HG03565 (cell line): ENCODE measurements around the gene TP53I11.

Experiments used
- ATAC-seq: cut with Tn5 transposase; IDR thresholded peaks from one replicate; pipeline ENCODE4 v1.9.1; 2021; ENCODE audit warnings: mild to moderate bottlenecking, moderate library complexity; ENCODE audit not compliant: unreplicated experiment

Gene TP53I11

DNA sequence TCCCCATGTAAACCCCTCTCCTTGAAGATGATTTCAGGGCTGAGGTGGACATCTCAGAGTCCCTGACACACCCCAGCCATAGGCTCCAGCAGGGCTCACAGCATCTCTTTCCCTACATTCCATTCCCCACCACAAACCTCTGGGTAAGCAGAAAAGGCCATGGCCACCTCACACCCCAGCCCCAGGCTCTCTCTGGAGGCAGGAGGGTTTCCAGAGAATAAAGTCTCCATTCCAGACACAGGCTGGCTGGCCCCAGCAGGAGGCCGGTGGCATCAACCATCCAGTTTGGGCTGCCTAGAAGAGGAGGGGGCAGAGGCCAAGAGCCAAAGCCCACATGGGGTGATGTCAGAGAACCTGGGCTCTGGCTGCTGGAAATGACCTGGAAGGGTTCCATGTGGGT lies 61.4 kb downstream of the TP53I11 start:
- no peak for ATAC-seq

DNA sequence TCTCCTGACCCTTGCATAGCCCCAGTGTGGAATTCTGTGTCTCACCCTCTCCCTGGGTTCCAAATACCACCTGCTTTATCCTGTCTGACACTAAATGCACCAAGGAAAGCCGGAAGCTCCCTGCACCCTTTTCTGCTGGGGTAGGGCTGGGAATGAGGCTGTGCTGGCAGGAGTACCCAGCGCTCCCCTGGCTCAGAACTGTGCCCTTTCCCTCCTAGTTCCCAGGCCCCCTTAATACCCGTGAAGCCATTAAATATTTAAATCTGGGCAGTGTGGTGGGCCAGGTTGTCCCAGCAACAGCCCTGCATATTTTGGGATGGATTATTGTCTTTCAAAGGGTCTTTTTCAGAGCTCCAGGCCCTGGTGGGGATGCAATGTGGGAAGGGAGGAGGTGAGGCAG lies 63.0 kb downstream of the TP53I11 start:
- no peak for ATAC-seq

DNA sequence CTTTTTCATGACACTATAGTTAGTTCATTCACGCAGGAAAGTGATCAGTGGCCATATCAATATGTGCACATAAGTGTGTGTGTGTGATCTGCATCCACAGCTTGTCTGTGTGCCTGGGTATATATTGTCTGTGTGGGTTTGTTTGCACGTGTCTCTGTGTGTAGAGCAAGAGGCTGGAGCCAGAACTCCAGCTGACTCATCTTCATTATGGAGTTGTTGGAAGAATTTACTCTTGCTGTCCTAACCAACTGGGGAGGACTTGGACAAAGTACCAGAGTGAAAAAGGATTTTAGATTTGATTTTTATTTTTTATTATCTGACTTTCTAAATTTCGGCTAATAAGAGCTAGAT lies 63.9 kb downstream of the TP53I11 start:
- no peak for ATAC-seq

DNA sequence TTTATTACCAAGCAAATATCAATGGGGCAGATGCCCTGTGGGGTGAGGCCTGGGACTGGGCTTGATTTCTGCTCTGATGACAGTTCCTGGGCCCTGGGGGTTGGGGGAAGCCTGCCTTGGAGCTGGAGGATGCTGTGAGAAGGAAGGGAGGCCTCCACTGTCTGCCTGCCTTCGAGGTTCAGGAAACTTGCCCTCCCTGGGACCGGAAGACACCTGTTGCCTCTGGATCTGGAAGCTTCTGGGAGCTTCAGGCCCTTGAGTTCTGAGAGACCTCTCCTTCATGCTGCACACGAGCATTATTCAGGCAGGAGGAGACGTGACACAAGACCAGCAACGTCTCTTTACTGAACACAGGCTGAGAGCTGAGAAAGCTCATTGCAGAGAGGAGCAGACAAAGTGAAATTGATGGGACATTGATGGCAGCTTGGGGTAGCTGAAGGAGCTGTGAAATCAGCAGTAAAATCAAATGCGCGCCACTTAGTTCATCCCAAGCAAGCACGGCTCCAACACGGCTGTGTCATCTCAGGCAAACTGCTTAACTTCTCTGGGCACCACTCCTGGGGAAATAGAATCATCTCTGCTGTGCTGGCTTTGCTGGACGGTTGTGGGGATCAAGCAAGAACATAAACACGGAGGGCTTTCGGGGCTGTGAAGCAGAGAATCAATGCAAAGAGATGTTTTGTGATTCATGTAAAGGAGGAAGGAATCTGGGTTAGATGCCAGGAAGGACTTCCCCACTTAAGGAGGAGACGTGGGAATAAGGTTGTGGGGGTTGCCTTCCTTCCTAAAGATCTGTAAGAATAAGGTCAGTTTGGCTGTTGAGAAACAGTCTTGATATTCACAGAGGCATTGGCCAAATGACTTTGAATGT lies 64.5 kb downstream of the TP53I11 start:
- no peak for ATAC-seq

DNA sequence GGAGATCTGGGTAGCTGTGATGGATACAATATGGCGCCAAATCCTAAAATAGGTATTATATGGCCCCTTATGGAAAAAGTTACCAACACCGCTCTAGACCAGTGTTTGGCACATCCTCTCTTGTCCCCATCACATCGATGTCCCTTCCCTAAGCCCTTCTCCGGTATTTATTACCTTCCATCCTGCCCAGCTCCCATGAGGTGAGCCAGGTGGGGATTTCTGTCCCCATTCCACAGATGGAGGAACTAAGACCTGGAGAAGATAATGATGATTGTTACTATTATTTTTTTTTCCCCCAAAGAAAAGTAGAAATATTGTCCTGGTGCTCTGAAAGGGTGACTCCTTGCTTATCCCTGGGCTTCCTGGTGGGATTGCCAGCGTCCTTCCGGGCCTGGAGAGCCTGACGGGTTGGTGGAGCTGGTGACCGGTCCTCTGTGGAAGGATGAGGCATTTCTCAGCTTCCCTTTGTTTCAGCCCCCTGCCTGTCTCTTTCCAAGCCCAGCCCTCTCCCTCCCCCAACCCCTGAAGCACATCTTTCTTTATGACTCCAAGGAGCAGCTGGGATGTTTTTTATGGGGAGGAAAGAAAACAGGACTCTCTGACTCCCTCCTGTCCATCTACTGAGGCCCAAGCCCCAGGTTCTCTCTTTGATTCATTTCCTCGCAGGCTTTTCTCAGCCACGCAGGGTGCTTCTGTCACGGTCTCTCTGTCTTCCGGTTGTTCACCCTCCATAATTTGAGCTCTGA lies 65.4 kb downstream of the TP53I11 start:
- no peak for ATAC-seq

DNA sequence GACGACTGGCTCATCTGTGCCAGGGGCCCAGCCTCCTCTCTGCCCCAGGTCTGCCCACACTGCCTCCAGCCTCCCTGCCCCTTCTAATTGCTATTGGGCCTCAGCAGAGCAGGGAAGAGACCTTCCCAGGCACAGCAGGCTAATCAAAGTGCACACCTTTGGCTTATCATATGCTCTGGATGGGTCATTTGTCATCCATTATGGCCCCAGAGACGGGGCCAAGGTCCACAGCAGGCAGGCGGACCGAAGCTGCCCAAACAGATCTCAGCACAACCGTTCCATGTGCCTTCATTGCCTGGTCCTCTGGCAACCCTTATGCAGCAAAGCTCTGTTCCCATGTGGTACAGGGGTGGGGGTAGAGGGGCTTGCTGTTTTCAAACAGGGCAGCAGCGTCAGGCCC lies 66.6 kb downstream of the TP53I11 start:
- ATAC-seq = no peak

DNA sequence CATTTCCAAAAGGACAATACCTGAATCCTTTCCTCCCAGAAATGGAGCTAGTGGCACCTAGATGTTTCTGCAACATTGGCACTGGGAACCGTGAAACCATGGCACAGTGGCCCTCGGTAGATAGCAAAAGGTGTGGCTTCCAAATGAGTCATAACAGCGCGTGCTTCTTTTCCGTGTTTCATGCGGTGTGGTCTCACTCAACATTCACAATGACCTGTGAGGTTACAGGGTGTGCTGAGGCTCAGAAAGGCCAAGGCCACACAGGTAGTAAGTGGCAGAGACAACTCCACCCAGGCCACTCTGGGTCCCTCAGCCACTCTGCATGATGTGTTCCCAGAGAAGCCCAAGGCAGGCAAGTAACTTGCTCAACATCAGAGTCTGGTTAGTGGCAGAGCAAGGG lies 67.4 kb downstream of the TP53I11 start:
- no peak for ATAC-seq
